HG03432 (cell line): ENCODE results near the gene ZNF709.
A peak's percentile ranks its signal among the peaks of the same experiment; 100 is the strongest.
"Not testable (repeated sequence)": the region's sequence is repeated elsewhere in the genome, so short reads cannot be mapped to it uniquely, and the experiment has no call there.

Experiments used
- ATAC-seq: cut with Tn5 transposase; IDR thresholded peaks from one replicate; pipeline ENCODE4 v1.9.1; 2021; ENCODE audit warnings: mild to moderate bottlenecking, moderate library complexity; ENCODE audit not compliant: unreplicated experiment

ZNF709 gene

GRCh38 chr19:12484371-12485051 is at the start of gene ZNF709:
TSS of gene ZNF709 (minus strand) at chr19:12484816. CDS start at chr19:12484657, 159 bp downstream.
- ATAC-seq: peak; percentile 93

- ATAC-seq: no peak
These were observed 42.6 kb upstream of the ZNF709 start for GRCh38 chr19:12527034-12527836.

- no peak for ATAC-seq
These were observed 41.9 kb upstream of the ZNF709 start for GRCh38 chr19:12526542-12526941.

GRCh38 chr19:12521996-12522395 is 37.4 kb upstream of the ZNF709 start:
- no peak for ATAC-seq

- ATAC-seq: no peak
These were observed 29.0 kb upstream of the ZNF709 start for GRCh38 chr19:12513531-12514061.

- ATAC-seq: no peak
These were observed 12.4 kb upstream of the ZNF709 start for GRCh38 chr19:12497032-12497431.

- ATAC-seq: no peak
These were observed 11.9 kb upstream of the ZNF709 start for GRCh38 chr19:12496480-12496879.

GRCh38 chr19:12495002-12495802 is 10.6 kb upstream of the ZNF709 start:
- peak; percentile 90 for ATAC-seq

GRCh38 chr19:12494260-12494860 is 9.7 kb upstream of the ZNF709 start:
- no peak for ATAC-seq

- not testable (repeated sequence) for ATAC-seq
These were observed 1.7 kb upstream of the ZNF709 start for GRCh38 chr19:12486265-12486783.

GRCh38 chr19:12485571-12485970 is 955 bp upstream of the ZNF709 start:
- ATAC-seq: no peak

GRCh38 chr19:12485052-12485416 is 418 bp upstream of the ZNF709 start:
- ATAC-seq: peak; percentile 20

GRCh38 chr19:12484011-12484370 is 625 bp downstream of the ZNF709 start:
- no peak for ATAC-seq

- no peak for ATAC-seq
These were observed 2.1 kb downstream of the ZNF709 start for GRCh38 chr19:12482509-12482886.

GRCh38 chr19:12481781-12482508 is 2.7 kb downstream of the ZNF709 start:
- ATAC-seq: no peak

GRCh38 chr19:12478234-12478941 is 6.2 kb downstream of the ZNF709 start:
- ATAC-seq: no peak

- not testable (repeated sequence) for ATAC-seq
These were observed 17.0 kb downstream of the ZNF709 start for GRCh38 chr19:12467651-12468050.

GRCh38 chr19:12465211-12465610 is 19.4 kb downstream of the ZNF709 start:
- no peak for ATAC-seq

GRCh38 chr19:12464769-12465168 is 19.8 kb downstream of the ZNF709 start:
- no peak for ATAC-seq
